ENCODE measurements around the gene ELMO2.

Gene ELMO2

GRCh38 chr20:46350201-46350985 is 56.0 kb downstream of the ELMO2 start:
- H3K36me3 ChIP-seq (ENCODE audit: control insufficient read depth in 2 of 2, insufficient read depth in 1 of 2, low read length in 2 of 2): peaks cover 0 to 29% of the 10 kb centered on the region in 2 experiments; a peak in 1 of 3 replicates
- H3K27ac ChIP-seq (ENCODE audit: extremely low read depth, low read depth, low read length): no peak overlapping the region
- peak; percentile 40; the same call in 1 of the 2 replicates for TF ChIP-seq ZNF449 (tag by site-specific recombination; IDR thresholded peaks at IDR 0.05)
- TF ChIP-seq SCRT2 (tag by site-specific recombination; IDR thresholded peaks at IDR 0.05): peak; percentile 72; the same call in 1 of the 2 replicates
- TF ChIP-seq ZNF16 (tag by site-specific recombination; IDR thresholded peaks at IDR 0.05; ENCODE audit: low read depth): no peak
- TF ChIP-seq ZXDB (tag by site-specific recombination; IDR thresholded peaks at IDR 0.05): no peak
- no peak for TF ChIP-seq ZNF785 (tag by site-specific recombination; IDR thresholded peaks at IDR 0.05)
- no peaks in the 10 kb centered on the region for H3K9me3 ChIP-seq (ENCODE audit: control insufficient read depth, insufficient read depth, low read depth, low read length)
- ChIA-PET CTCF (interaction anchor here (1.0 to 4.7 kb wide), 9 partner anchors 14 to 380 kb away, joined by 4 to 55 read pairs (median 8); no protein-coding TSS in a partner anchor), POLR2A (interaction anchor here (0.6 to 4.4 kb wide), 2 partner anchors 9 to 14 kb away, joined by 3 to 21 read pairs; no protein-coding TSS in a partner anchor)
- H3K4me3 ChIP-seq (ENCODE audit: low read depth, low read length): no peak overlapping the region
- H3K4me1 ChIP-seq (ENCODE audit: control insufficient read depth, insufficient read depth, low read length): no peaks in the 10 kb centered on the region

GRCh38 chr20:46349742-46350056 is 56.7 kb downstream of the ELMO2 start:
- TF ChIP-seq GLI2 (tag by site-specific recombination; IDR thresholded peaks at IDR 0.05; ENCODE audit: borderline replicate concordance, low read depth) (no peak), ZNF76 (tag by site-specific recombination; IDR thresholded peaks at IDR 0.05; ENCODE audit: borderline replicate concordance, low read depth) (no peak), ZNF747 (tag by site-specific recombination; IDR thresholded peaks at IDR 0.05) (no peak), ZNF350 (tag by site-specific recombination; IDR thresholded peaks at IDR 0.05) (no peak), OVOL3 (tag by site-specific recombination; IDR thresholded peaks at IDR 0.05) (no peak)
- Histone ChIP-seq H3K36me3 (ENCODE audit: control insufficient read depth in 2 of 2, insufficient read depth in 1 of 2, low read length in 2 of 2) (peaks cover 0 to 22% of the 10 kb centered on the region in 2 experiments; a peak in 1 of 3 replicates), H3K9me3 (ENCODE audit: control insufficient read depth, insufficient read depth, low read depth, low read length) (no peaks in the 10 kb centered on the region), H3K4me1 (ENCODE audit: control insufficient read depth, insufficient read depth, low read length) (no peaks in the 10 kb centered on the region), H3K27ac (ENCODE audit: extremely low read depth, low read depth, low read length) (no peak overlapping the region), H3K4me3 (ENCODE audit: low read depth, low read length) (no peak overlapping the region)
- ChIA-PET POLR2A (interaction anchor here (0.6 to 4.4 kb wide), 2 partner anchors 10 to 15 kb away, joined by 3 to 21 read pairs; no protein-coding TSS in a partner anchor), CTCF (interaction anchor here (0.5 to 4.7 kb wide), 36 partner anchors 8 to 487 kb away, joined by 3 to 55 read pairs (median 5); partner anchors contain the start of gene ELMO2)

- Histone ChIP-seq H3K4me3 (ENCODE audit: low read depth, low read length) (no peak overlapping the region), H3K4me1 (ENCODE audit: control insufficient read depth, insufficient read depth, low read length) (no peaks in the 10 kb centered on the region), H3K9me3 (ENCODE audit: control insufficient read depth, insufficient read depth, low read depth, low read length) (no peaks in the 10 kb centered on the region), H3K27ac (ENCODE audit: extremely low read depth, low read depth, low read length) (no peak overlapping the region), H3K36me3 (ENCODE audit: control insufficient read depth in 2 of 2, insufficient read depth in 1 of 2, low read length in 2 of 2) (peaks cover 0 to 17% of the 10 kb centered on the region in 2 experiments; a peak in 1 of 3 replicates)
- ChIA-PET CTCF (interaction anchor here (0.5 to 4.7 kb wide), 59 partner anchors 9 to 871 kb away, joined by 3 to 55 read pairs (median 4); partner anchors contain the start of gene ELMO2), POLR2A (interaction anchor here (4.4 kb wide), 1 partner anchor 15 kb away, joined by 21 read pairs; no protein-coding TSS in a partner anchor)
- TF ChIP-seq ZNF544 (tag by site-specific recombination; IDR thresholded peaks at IDR 0.05): no peak
- no peak for TF ChIP-seq ZFP41 (tag by site-specific recombination; IDR thresholded peaks at IDR 0.05; ENCODE audit: borderline replicate concordance)
- TF ChIP-seq ZNF768 (tag by site-specific recombination; IDR thresholded peaks at IDR 0.05): 0 out of 2 replicates have a peak, but pooled peaks have one; percentile 63
- peak; percentile 67 for TF ChIP-seq ZNF654 (tag by site-specific recombination; IDR thresholded peaks at IDR 0.05; ENCODE audit: low read depth)
- TF ChIP-seq ZNF404 (tag by site-specific recombination; IDR thresholded peaks at IDR 0.05): no peak
- TF ChIP-seq ZSCAN30 (tag by site-specific recombination; IDR thresholded peaks at IDR 0.05): no peak
- 0 out of 2 replicates have a peak, but pooled peaks have one; percentile 7 for TF ChIP-seq GLIS1 (tag by site-specific recombination; IDR thresholded peaks at IDR 0.05)
- no peak for TF ChIP-seq ZNF626 (tag by site-specific recombination; IDR thresholded peaks at IDR 0.05)
- no peak for TF ChIP-seq ZNF843 (tag by site-specific recombination; IDR thresholded peaks at IDR 0.05)
- TF ChIP-seq ZNF837 (tag by site-specific recombination; IDR thresholded peaks at IDR 0.05): no peak
- TF ChIP-seq ZNF211 (tag by site-specific recombination; IDR thresholded peaks at IDR 0.05; ENCODE audit: low read depth): no peak
- no peak for TF ChIP-seq ZNF2 (tag by site-specific recombination; IDR thresholded peaks at IDR 0.05)
- no peak for TF ChIP-seq ZNF214 (tag by site-specific recombination; IDR thresholded peaks at IDR 0.05; ENCODE audit: borderline replicate concordance)
- no peak for TF ChIP-seq ZBTB44 (tag by site-specific recombination; IDR thresholded peaks at IDR 0.05)
- no peak for TF ChIP-seq ZNF202 (tag by site-specific recombination; IDR thresholded peaks at IDR 0.05; ENCODE audit: borderline replicate concordance)
Measured at GRCh38 chr20:46349035-46349741, 57.2 kb downstream of the ELMO2 start.

Measured in HEK293 (cell line).